GM13977 (cell line): ENCODE results near the gene EXOC4.

Experiments used
- DNase-seq: peaks from one replicate; pipeline ENCODE4 v3.0.0; 2012; ENCODE audit warnings: low spot score
- CTCF ChIP-seq: IDR thresholded peaks from 2 replicates; pipeline ENCODE4 v1.5.1; 2012; ENCODE audit warnings: mild to moderate bottlenecking, control low read depth; ENCODE audit not compliant: insufficient read depth; ENCODE audit errors: extremely low read depth, missing control alignments
- in situ Hi-C: fragments of 300-500 bp; cut with MboI; formaldehyde crosslinking; loops from one replicate; pipeline ENCODE4 v1.12.0; 2022; ENCODE audit warnings: low sequenced_read_pairs, low pct_unique_long_range_greater_than_20kb, mixed read lengths, inconsistent platforms; ENCODE audit not compliant: unreplicated experiment

EXOC4 gene

GRCh38 chr7:133808493-133808866, 555.6 kb downstream of the EXOC4 start:
- TF ChIP-seq CTCF = no peak
- DNase-seq = no peak
- in situ Hi-C loops = no loop called here

- no peak for DNase-seq
- in situ Hi-C loops = no loop called here
- no peak for TF ChIP-seq CTCF
Observed at GRCh38 chr7:133812877-133813276, 560.0 kb downstream of the EXOC4 start.

GRCh38 chr7:133815611-133816210, 562.8 kb downstream of the EXOC4 start:
- in situ Hi-C loops = no loop called here
- TF ChIP-seq CTCF = no peak
- DNase-seq = no peak

GRCh38 chr7:133819695-133820094, 566.8 kb downstream of the EXOC4 start:
- in situ Hi-C loops = no loop called here
- no peak for TF ChIP-seq CTCF
- DNase-seq = no peak

- no peak for TF ChIP-seq CTCF
- in situ Hi-C loops = no loop called here
- no peak for DNase-seq
Observed at GRCh38 chr7:133820584-133820983, 567.7 kb downstream of the EXOC4 start.

- in situ Hi-C loops = no loop called here
- no peak for TF ChIP-seq CTCF
- no peak for DNase-seq
Observed at GRCh38 chr7:133821171-133821570, 568.3 kb downstream of the EXOC4 start.
